Fibroblast of peridontal ligament (primary cell): ENCODE results near the gene ADGB.
"Not testable (repeated sequence)": the region's sequence is repeated elsewhere in the genome, so short reads cannot be mapped to it uniquely, and the experiment has no call there.

Experiments
- DNase-seq: peaks from one replicate; pipeline ENCODE4 v3.0.0-alpha.2; 2010; ENCODE audit errors: extremely low read depth

Gene ADGB

GRCh38 chr6:146767632-146768031 lies 168.9 kb downstream of the ADGB start:
- no peak for DNase-seq

GRCh38 chr6:146768722-146769121 lies 169.9 kb downstream of the ADGB start:
- no peak for DNase-seq

GRCh38 chr6:146770275-146770964 lies 171.6 kb downstream of the ADGB start:
- no peak for DNase-seq

- no peak for DNase-seq
These were observed 172.4 kb downstream of the ADGB start for GRCh38 chr6:146770965-146771735.

GRCh38 chr6:146775220-146775619 lies 176.4 kb downstream of the ADGB start:
- peak; percentile 13 for DNase-seq

GRCh38 chr6:146781836-146782235 lies 183.1 kb downstream of the ADGB start:
- DNase-seq = no peak

- DNase-seq = peak; percentile 29
These were observed 186.3 kb downstream of the ADGB start for GRCh38 chr6:146785001-146785585.

GRCh38 chr6:146787876-146788508 lies 189.2 kb downstream of the ADGB start:
- no peak for DNase-seq

GRCh38 chr6:146790561-146791091 lies 191.9 kb downstream of the ADGB start:
- DNase-seq = no peak

GRCh38 chr6:146791930-146792329 lies 193.2 kb downstream of the ADGB start:
- no peak for DNase-seq

- DNase-seq = not testable (repeated sequence)
These were observed 194.4 kb downstream of the ADGB start for GRCh38 chr6:146793218-146793617.

- DNase-seq = no peak
These were observed 196.8 kb downstream of the ADGB start for GRCh38 chr6:146795479-146796133.

- not testable (repeated sequence) for DNase-seq
These were observed 204.4 kb downstream of the ADGB start for GRCh38 chr6:146803167-146803566.

GRCh38 chr6:146803601-146804000 lies 204.8 kb downstream of the ADGB start:
- peak; percentile 7 for DNase-seq

- DNase-seq = no peak
These were observed 207.0 kb downstream of the ADGB start for GRCh38 chr6:146805546-146806325.

GRCh38 chr6:146809014-146809413 lies 210.2 kb downstream of the ADGB start:
- not testable (repeated sequence) for DNase-seq

- not testable (repeated sequence) for DNase-seq
These were observed 214.1 kb downstream of the ADGB start for GRCh38 chr6:146812811-146813321.

- DNase-seq = peak; percentile 6
These were observed 214.8 kb downstream of the ADGB start for GRCh38 chr6:146813554-146813953.

- no peak for DNase-seq
These were observed 215.5 kb downstream of the ADGB start for GRCh38 chr6:146814148-146814750.
